Heart right ventricle (tissue), 16 donors: ENCODE measurements around the gene TBC1D22A. TPM values are rescaled to one million over a fixed set of nuclear protein-coding genes. Genes with fewer than 3 reads are reported as not detected.

Experiments used
- ATAC-seq, 8 donors: fragments of 200-7000 bp; cut with Tn5 transposase; one replicate each; pipeline ENCODE4 v1.9.1; 2020; ENCODE audit warnings: mild to moderate bottlenecking in 8 of 8, moderate library complexity in 8 of 8, moderate number of reproducible peaks in 1 of 8
- DNase-seq, 2 donors: peaks; one replicate each; pipeline ENCODE4 v3.0.0-alpha.2; 2020
- H3K27ac ChIP-seq, 10 donors: fragments of 200-600 bp; sonication (generic) in 2 of 10; one replicate each; pipeline versions ENCODE4 v1.5.0 to v1.8.0; 2020 to 2022; ENCODE audit warnings: mild to moderate bottlenecking in 3 of 10
- H3K27me3 ChIP-seq, 7 donors: fragments of 200-600 bp; one replicate each; pipeline ENCODE4 v1.8.0; 2021 to 2022; ENCODE audit warnings: mild to moderate bottlenecking in 2 of 7
- H3K36me3 ChIP-seq, 9 donors: fragments of 200-600 bp; sonication (generic) in 1 of 9; one replicate each; pipeline versions ENCODE4 v1.5.0 to v1.8.0; 2020 to 2022; ENCODE audit warnings: mild to moderate bottlenecking in 2 of 9
- H3K4me1 ChIP-seq, 9 donors: fragments of 200-600 bp; sonication (generic) in 1 of 9; one replicate each; pipeline versions ENCODE4 v1.5.0 to v1.8.0; 2020 to 2022; ENCODE audit warnings: mild to moderate bottlenecking in 4 of 9
- H3K4me3 ChIP-seq, 10 donors: fragments of 200-600 bp; sonication (generic) in 2 of 10; one replicate each; pipeline versions ENCODE4 v1.5.0 to v1.8.0; 2020 to 2022; ENCODE audit warnings: mild to moderate bottlenecking in 7 of 10, moderate library complexity in 2 of 10
- H3K9me3 ChIP-seq, 11 donors: fragments of 200-600 bp in 10 of 11; sonication (generic) in 2 of 11; one replicate each; pipeline versions ENCODE4 v1.5.0 to v1.8.0; 2013 to 2022; ENCODE audit warnings: mild to moderate bottlenecking in 2 of 11, control low read depth in 1 of 11, moderate library complexity in 1 of 11
- CTCF ChIP-seq, 9 donors: fragments of 200-600 bp; sonication (generic) in 2 of 9; IDR thresholded peaks; one replicate each; pipeline versions ENCODE4 v1.5.0 to v1.8.0; 2021 to 2022; ENCODE audit warnings: antibody characterized with exemption in 9 of 9, mild to moderate bottlenecking in 5 of 9, moderate library complexity in 1 of 9
- WGBS, 2 donors: extraction: QIAGEN DNeasy Blood & Tissue Kit; methylation state at CpG; one replicate each; pipeline ENCODE4 v1.1.7; 2013; ENCODE audit warnings: inconsistent platforms in 1 of 2; 5-methylcytosine and 5-hydroxymethylcytosine counted together
- intact Hi-C, 10 donors: fragments of 100-400 bp; cut with DNase I; formaldehyde crosslinking; loops; one replicate each; pipeline versions ENCODE4 v1.11.1 to v1.14.2; 2022
- polyA plus RNA-seq, 2 donors: library from polyadenylated mRNA; stranded (reverse); fragments of 200-250 nt; gene quantifications; one replicate each; pipeline ENCODE4 v1.2.3, GENCODE V29; 2013
- total RNA-seq, 10 donors: library from RNA; stranded (reverse); fragmentation: NEBNext Ultra II Directional in 3 of 10; extraction: Animal tissue kit (Norgen Biotek cat#: 25700) in 3 of 10; gene quantifications; one replicate each; pipeline versions ENCODE4 v1.2.1 to v1.2.4, GENCODE V29; 2021 to 2023
- donor health status: Arrhythmogenic right ventricular cardiomyopathy.
- donor health status: ischemic (EF 13 %, LVEDD 7.1; RV severe dilation, severe dysfunction).
- donor health status: healthy with polysubstance abuse.
- donor health status: DM: no; HTN: yes; CAD: no.
- donor health status: DM: no; HTN: no; CAD: no.
- donor health status: ischemic (EF 25% LVEDD 6.9; RV normal size, moderate dysfunction).
- donor health status: ischemic (EF 25% LVEDD 5.7; RV mildly dilated, moderate dysfunction).
- donor health status: healthy.
- donor health status: DM: yes; HTN: yes; CAD: no.
- donor health status: Ischemic cardiomyopathy.
- donor health status: ischemic (EF 35%, LVEDD 5.7; RV mildly dilated, moderate dysfunction).
- donor health status: nonischemic (EF 11% LVEDD 7.7; RV severe dilation, severe dysfunction).
- donor health status: DM: yes; HTN: yes; CAD: no.
- donor health status: PGD.
- donor health status: ischemic (EF 29% LVEDD 5.4; RV normal size, mild dysfunction).
- donor health status: nonischemic (EF 23%, LVEDD 6.1; RV moderate dilation, normal function).

The TBC1D22A gene
- total and polyA plus RNA-seq, 12 donors, result 7.2 to 27.9 (median 17.9) TPM

DNA sequence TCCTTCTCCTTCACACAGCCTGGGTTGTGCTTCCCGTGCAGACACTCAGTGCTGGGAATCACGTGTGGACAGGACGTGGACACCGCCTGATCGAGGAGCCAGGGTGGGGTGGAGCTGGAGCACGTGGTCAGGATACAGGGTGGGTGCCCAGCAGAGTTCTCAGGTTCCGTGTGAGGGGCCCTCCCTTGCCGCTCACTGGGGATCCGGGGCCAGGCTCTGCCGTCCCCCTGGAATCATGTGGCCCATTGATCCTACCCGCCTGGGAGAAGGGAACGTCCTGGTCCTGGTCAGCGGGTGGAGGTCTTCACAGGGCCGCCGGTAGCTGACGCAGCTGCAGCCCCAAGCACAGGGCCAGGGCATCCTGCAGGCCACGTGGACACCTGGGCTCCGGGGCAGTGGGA, 397.7 kb downstream of the TBC1D22A start:
- Histone ChIP-seq H3K4me3 (no peak overlapping the region), H3K36me3 (peaks cover 0 to 15% (median 0%) of the 10 kb centered on the region in 9 donors), H3K27me3 (no peaks in the 10 kb centered on the region), H3K9me3 (no peaks in the 10 kb centered on the region), H3K4me1 (peaks cover 0 to 25% (median 13%) of the 10 kb centered on the region in 9 donors), H3K27ac (no peak overlapping the region)
- intact Hi-C loops, result no loop called here
- ATAC-seq (no peak), DNase-seq (peak in 1 of 2 donors; percentile 5)
- WGBS, 2 donors, result 93 to 96% methylated on average over 17 to 18 of the region's 18 CpGs
- no peak for TF ChIP-seq CTCF (IDR thresholded peaks at IDR 0.05)

- Histone ChIP-seq H3K36me3 (peaks cover 0 to 15% (median 0%) of the 10 kb centered on the region in 9 donors), H3K9me3 (no peaks in the 10 kb centered on the region), H3K4me3 (no peak overlapping the region), H3K27ac (no peak overlapping the region), H3K4me1 (peaks cover 0 to 24% (median 8%) of the 10 kb centered on the region in 9 donors), H3K27me3 (no peaks in the 10 kb centered on the region)
- TF ChIP-seq CTCF (IDR thresholded peaks at IDR 0.05), result no peak
- 88 to 91% methylated on average over 15 of the region's 15 CpGs for WGBS, 2 donors
- DNase-seq (no peak), ATAC-seq (no peak)
- intact Hi-C loops, result no loop called here
Measured at GRCh38 chr22:47160781-47161520, 398.5 kb downstream of the TBC1D22A start.

GRCh38 chr22:47161631-47162030, 399.2 kb downstream of the TBC1D22A start:
- WGBS, 2 donors, result 77 to 85% methylated on average over 17 of the region's 17 CpGs
- Histone ChIP-seq H3K4me1 (peaks cover 0 to 27% (median 8%) of the 10 kb centered on the region in 9 donors), H3K9me3 (no peaks in the 10 kb centered on the region), H3K27me3 (no peaks in the 10 kb centered on the region), H3K4me3 (no peak overlapping the region), H3K36me3 (peaks cover 0 to 15% (median 0%) of the 10 kb centered on the region in 9 donors), H3K27ac (no peak overlapping the region)
- DNase-seq (no peak), ATAC-seq (no peak)
- intact Hi-C loops, result no loop called here
- no peak for TF ChIP-seq CTCF (IDR thresholded peaks at IDR 0.05)

DNA sequence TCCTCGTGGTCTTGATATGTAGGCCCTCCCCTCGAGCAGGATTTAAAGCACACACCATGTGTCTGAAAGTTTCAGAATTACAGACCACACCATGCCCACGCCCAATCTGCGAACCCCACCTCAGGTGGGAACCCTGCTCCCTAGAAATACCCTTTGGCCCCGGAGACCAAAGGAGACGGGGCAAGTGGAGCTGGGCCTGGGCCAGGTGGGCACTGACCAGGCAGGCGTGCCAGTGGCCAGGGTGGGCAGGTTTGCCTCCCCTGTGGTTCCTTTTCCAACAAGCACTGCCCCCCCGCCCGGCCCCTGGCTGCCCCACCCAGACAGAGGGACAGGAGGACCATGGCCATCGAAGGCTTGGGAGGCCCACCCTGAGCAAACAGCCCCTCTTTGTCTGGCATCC, 400.4 kb downstream of the TBC1D22A start:
- Histone ChIP-seq H3K9me3 (peaks cover 0 to 7% (median 0%) of the 10 kb centered on the region in 11 donors), H3K27ac (no peak overlapping the region), H3K4me1 (peaks cover 0 to 27% (median 8%) of the 10 kb centered on the region in 9 donors), H3K27me3 (no peaks in the 10 kb centered on the region), H3K36me3 (peaks cover 0 to 21% (median 0%) of the 10 kb centered on the region in 9 donors), H3K4me3 (no peak overlapping the region)
- ATAC-seq, result no peak
- no peak for TF ChIP-seq CTCF (IDR thresholded peaks at IDR 0.05)
- intact Hi-C loops, result no loop called here
- WGBS, 2 donors, result 77 to 95% methylated on average over 10 of the region's 10 CpGs
- peak in 1 of 2 donors; percentile 13 for DNase-seq
